GM19035 (cell line): ENCODE data around the gene ANKRD13B.

Experiments
- ATAC-seq: cut with Tn5 transposase; IDR thresholded peaks from one replicate; pipeline ENCODE4 v1.9.1; 2021; ENCODE audit not compliant: unreplicated experiment

Gene ANKRD13B

DNA sequence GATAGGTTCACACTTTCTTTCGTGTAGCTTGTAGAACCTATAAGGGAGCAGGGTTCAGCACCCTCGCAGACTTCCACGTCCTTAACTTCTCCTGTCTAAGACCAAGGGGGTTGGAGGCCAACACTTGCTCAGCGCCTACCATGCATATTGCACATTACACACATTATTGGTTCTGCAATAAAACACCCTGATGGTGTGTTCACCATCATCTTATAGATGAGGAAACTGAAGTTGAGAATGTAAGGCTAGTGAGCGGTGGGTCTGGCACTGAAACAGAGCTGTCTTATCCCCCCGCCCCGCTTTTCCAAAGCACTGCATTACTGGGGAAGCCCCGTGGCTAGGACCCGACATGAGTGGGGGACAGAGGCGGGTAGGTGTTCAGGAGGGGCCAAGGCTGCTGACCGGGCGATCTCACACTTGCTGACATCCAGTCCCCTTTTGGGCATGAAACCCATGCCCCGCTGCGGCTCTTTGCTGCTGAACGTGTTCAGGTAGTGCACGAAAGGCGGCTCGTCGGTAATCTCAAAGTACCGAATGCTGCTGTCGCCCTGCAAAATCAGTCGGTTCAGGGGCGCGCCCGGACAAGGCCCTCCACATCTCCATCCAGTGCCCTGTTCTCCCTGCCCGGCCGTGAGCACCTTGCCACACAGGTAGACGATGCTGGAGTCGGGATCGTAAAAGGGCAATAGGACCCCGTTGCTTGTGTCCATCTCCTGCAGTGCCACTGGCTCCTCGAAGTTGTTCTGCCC is 23.5 kb downstream of the ANKRD13B start:
- ATAC-seq, result no peak

DNA sequence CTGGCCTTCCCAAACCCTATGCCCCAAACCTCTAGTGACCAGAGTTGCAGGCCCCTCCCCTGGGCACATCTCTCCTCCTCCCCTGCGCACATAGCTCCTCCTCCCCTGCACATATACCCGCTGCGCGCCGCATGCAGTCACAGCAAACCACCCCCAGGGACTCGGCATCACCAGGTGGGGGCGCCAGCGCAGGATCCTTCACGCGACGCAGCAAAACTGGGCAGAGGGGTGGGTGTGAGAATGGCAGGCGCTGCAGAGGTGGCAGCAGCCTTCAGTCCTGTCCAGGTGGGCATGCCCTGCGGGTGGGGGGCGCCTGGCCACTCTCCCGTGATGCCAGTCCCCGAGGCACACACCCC is 24.2 kb downstream of the ANKRD13B start:
- no peak for ATAC-seq

DNA sequence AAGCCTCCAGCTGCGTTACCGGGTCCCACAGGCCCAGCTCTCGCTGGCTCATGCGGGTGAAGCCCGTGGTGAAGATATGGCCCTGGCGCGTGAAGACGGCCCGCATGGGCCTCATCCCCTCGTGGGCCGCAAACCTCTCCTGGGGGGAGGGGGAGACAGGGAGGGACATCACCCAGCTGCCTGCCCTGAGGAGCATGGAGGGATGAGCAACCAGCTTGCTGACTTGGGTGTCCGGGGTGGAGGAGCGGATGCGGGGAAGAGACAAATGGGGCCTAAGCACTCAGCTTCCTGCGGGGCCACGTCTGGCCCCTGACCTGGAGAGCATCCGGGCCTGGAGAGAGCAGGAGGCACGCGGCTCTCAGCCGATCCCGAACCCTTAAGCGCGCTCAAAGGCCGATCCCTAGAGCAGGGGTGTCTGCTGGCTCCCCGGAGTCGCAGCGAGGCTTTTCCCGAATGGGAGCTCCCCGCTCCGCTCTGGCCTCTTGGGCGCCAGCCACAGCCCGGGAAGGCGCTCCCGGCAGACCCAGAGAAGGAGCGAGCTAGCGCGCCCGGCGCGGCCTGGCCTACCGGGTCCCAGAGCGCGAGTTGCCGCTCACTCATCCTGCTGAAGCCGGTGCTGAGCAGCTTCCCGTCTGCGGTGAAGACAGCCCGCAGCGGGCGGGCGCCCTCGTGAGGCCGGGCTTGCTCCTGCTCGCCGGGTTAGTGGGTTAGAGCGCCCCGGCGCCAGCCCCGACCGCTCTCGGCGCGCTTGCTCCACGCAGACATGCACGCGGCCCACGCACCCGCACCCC is 24.7 kb downstream of the ANKRD13B start:
- no peak for ATAC-seq

DNA sequence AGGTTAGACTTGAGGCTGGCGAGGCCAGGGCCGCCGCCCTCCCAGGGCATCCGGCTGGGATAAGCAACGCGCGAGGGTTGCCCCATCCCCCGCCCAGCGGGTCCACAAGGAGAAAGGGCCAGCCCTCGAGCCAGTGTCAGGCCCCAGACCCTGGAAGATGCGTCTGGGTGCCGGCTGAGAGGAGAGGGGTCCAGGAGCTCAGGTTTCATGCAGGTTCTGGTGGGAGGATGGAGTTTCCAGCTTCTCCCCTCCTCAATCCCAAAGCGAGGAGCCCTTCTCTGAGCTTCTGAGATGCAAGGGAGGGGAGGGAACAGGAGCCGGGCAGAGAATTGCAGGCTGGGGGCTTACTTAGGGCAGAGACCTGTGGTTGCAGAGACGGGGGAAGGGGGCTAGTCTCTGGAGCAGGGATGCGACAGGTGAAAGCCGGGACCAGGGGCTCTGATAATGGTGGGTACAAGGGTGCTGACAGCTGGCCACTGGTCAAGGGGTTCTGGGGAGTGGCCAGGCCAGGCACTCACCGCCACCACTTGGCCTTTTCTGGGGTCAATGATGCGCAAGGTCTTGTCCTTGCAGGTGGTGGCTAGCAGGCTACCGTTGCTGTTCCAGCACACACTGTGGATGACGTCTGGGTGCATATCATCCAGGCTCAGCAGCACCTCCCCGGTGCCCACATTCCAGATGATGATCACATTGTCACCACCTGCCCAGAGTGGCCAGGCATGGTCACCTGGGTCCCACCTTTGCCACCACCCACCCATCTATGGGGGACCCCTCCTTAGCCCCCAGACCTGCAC is 25.5 kb downstream of the ANKRD13B start:
- no peak for ATAC-seq

DNA sequence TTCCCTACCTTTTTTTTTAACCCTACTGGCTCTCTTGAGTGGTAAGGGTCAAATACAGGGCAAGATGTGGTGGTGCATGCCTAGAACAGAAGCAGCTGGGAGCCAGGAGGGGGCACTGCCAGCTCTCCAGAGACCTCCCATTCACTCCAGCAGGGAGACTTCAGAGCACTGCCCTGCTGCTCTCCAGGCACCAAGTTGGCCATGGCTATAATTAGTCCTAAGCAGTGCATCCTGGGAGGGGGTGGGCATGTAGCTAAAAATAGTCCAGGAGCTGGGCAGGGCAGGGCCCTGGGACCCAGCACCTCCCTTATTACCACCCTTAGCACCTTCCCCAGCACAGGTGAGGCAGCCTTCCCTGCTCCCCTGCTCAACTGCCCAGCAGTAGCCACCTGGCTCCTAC is 26.3 kb downstream of the ANKRD13B start:
- no peak for ATAC-seq

DNA sequence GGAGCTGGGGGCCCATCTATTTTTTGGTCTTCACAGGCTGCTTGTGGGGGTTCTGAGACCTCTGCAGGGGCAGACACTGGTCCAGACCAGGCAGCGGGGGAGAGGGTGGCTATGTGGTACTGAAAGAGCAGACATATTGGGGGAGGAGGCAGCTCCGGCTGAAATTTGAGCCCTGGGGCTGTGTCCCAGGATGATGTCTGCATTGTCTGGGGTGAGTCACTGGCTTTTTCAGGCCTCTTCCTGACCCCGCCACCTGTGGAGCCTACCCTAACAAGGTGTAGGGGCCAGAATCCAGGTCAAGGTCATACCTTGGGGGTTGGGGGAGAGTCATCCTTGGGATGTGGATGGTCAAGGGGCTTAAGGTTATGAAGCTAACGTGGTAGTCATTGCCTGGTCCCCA is 27.3 kb downstream of the ANKRD13B start:
- no peak for ATAC-seq

DNA sequence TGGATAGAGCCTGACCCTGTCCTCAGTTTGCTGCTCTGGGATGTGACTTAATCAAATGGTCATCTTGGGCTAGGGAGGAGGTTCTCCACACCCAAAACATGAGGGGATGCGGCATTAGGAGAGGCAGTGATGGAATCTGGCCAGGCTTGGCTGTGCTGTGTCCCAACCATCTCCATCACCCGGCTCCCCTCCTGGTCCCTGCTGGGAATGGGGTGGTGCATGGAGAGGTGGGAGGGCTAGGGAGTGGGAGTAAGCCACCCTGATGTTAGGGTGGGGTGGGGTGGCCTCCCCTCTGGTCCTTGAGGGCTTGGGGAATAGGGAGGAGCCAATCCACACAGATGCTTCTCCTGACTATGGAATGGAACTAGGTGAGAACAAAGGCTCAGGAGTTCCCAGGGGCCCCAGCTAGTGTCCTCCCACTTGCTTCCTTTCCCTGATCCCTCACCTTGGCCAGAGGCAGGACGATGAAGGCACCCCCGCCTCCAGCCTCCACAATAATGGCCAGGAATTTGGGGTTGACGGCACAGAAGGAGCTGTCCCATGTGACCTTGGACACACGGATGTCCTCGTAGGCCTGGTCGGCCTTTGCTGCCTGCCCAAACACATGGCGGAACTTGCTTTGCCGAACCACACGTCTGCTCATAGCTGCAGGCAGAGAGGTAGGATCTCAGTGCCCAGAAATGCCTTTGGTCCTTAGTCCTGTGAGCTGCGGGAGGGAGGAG is 28.0 kb downstream of the ANKRD13B start:
- no peak for ATAC-seq

DNA sequence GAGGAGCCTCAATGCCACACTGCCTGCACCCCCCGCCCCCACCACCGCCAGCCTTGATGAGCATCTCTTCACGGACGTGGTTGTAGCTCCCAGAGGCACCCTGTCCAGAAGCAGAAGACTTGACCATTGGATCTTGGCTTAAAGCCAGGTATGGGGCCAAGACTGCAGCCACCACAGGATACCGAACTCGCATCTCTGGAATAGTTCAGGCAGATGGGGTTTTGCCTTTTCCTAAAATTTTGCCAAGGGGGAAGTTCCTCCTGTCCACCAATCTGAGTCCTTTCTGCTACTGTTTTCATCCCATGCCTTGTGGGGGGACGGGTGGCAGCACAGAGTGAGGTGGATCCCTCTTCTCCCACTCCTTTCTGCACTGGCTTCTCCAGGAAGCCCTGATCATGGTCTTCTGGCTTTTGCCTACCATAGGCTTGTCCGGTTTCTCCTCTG is 28.8 kb downstream of the ANKRD13B start:
- no peak for ATAC-seq

DNA sequence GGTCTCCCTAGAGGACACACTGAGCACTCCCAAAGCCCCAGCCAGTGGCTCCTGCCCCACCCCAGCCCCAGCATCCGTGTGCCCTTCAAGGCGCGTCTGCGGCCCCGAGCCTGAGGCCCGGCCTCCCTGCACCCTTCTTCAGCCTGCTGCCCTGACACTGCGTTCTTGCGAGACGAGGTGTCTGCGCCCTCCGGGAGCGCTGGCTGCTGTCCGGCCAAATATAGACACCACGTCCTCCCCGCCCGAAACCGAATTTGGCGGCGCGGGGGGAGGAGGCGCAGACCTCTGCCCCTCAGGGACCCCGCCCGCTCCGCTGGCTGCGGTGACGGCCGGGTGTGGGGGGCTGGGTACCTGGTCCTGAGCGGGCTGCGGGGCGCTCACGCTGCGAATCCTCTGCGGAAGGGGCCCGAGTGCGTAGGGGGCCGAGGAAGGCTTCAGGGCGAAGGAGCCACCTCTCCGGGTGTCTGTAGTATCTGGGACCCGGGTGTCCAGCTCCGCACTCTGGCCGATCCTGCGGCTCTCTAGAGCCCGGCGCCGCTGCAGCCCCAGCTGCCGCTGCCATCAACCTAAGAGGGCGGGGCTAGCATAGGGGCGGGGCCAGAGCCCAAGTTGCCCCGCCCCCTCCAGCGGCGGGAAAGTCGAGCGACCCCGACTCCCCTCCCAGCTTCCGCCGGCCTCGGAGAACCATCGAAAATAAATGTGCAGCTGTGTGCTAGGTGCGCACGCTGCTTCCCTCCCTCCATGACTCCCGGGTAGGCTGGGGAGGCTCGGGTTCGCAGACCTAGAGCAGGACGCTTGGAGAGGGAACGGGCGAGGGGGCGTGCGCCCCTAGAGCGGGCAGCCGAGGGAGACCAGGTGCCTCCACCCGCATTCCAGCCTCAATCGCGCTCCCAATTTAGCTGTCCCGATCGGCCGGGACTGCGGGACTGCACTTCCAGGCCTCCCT is 29.7 kb downstream of the ANKRD13B start, which contains the start of gene CORO6:
CORO6 (minus strand) TSS at position 576 of the 946 bp plus-strand sequence. CDS start 1,491 bp downstream, outside the sequence.
- no peak for ATAC-seq

DNA sequence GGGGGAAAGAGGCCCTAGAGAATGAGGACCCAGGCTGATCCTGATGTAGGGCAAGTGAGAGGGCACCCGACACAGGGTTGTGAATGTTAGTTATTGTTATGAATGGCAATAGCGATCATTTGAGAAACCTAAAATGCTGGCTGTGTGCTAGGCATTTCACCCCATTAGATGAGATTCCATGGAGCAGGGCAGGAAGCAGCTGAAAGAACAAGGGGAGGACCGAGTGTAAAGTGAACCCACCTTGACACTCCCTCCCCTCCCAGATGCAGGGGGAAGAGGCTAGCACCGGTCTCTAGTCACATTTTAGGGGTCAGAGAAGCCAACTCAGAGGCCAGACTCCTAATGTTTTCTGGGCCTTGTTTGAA is 30.3 kb downstream of the ANKRD13B start:
- no peak for ATAC-seq

DNA sequence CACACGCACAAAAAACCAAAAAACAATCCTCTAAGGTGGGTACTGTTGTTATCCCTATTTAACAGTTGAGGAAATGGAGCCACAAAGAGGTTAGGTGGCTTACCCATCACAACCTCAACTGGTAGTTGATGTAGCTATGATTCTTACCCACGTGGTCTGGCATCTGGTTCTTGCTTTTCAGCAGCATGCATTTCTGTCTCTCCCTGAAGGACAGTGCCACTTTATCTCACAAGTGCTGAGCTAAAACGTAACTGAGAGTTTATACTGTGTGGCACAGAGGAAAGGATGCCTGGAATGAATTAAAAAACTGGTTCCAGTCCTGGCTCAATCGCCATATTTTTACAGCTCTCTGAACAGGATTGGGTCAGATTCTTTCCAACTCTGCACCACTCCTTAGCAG is 31.7 kb downstream of the ANKRD13B start:
- ATAC-seq, result no peak

DNA sequence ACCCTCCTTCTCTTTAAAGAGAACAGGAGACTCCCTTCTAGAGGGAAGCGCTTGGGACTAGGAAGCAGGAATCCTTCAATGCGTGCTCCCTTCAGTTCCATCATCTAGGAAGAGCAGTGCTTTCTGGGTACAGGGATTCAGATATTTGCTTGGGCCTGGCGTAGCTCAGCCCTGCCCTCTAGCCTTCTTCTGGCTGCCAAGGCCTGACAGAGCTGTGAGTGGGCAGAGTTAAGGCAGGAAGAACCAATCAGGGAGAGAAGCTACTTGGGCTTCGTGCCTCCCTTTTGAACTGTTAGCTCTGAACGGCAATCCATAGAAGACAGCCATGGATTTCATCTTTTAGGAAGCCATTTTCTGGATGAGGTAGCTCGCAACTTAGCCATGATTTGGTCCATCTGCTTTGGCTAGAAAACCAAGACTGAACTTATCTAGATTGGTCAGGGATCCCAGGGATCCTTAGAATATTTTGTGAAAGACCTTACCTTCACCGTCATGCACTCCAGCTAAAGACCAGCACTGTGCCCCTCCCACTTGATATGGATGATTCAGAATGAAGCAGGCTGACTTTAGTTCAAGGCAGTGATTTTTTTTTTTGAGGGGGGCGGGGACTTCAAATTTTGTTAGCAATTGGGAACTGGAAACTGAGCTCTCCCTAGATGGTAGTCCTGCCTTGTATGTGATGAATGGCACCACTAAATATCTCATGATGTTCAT is 32.3 kb downstream of the ANKRD13B start:
- no peak for ATAC-seq

DNA sequence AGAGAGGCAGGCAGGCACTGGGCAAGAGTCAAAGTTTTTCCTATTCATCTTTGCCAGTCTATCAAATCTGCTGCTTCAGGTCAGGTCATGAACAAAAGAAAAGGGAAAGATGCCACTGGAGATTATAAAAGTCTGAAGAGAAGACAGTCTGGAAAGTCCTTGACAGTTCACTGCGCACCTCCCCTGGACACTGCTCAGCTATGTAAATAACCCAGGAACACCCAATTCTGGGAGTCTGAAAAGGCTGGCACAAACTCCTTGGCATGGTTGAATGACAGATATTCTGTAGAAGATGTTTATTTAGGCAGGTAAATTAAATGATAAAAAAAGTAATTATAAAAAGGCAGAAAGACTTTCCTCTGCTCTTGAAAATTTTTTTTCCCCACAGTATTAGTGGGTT is 35.0 kb downstream of the ANKRD13B start:
- ATAC-seq, result no peak

DNA sequence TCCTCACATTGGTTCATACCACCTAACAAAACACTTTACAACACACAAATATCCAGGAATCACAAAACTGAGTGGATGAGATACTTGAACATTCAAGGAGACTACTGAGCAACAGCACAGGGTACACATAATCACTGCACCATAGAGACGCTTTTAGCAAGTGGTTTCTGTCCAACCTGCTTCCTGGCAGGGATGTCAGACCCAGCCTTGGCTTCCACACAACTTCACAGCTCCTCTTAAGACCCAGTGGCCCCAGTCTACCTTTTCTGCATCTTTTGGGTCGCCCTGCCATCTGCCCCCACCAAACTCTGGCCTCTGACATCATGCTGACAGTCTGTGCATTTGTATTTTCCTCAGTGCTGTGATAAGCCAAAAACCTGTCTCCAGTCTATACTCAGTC is 35.7 kb downstream of the ANKRD13B start:
- no peak for ATAC-seq

DNA sequence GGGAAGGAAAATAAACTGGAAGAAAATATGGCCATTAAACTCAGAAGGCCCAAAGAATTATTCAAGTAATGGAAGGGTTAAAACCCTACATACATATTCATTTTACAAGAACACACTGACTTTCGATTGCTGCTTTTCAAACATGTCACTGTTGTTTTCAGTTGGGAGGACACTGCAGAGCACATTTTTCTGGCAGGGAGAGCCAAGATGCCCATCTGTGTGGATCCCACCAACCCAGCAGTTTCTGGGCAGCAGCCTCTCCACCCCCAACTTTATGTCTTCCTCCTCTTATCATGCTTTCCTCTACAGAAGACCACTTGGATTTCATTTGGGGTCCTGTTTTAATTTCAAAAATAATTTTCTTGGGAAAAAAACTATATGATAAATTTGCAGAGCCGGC is 36.9 kb downstream of the ANKRD13B start:
- ATAC-seq, result no peak

DNA sequence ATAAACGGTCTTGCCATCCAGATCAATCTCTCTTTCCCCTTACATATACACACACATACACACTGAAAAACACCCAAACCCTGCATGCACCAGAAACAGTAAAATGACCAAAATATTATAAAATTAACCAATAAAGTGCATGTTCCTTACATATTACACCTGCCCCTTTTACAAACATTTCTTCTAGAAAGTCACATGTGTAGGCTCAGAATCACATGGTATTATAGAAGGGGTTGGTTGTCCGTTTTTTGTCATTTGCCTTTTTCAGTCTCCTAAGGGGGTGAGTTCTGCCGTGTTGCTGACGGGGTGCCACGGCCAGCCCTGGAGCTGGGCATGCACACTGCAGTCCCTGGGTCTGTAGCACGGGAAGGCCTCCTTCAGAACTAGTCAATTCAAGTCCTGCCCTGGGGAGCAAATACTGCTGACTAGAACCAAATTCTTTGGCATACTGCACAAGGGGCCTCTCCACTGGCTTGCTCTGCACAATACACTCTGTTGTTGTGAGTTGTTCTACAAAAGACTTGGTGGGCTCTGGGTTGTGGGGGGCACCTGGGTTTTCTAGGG is 37.8 kb downstream of the ANKRD13B start:
- no peak for ATAC-seq

DNA sequence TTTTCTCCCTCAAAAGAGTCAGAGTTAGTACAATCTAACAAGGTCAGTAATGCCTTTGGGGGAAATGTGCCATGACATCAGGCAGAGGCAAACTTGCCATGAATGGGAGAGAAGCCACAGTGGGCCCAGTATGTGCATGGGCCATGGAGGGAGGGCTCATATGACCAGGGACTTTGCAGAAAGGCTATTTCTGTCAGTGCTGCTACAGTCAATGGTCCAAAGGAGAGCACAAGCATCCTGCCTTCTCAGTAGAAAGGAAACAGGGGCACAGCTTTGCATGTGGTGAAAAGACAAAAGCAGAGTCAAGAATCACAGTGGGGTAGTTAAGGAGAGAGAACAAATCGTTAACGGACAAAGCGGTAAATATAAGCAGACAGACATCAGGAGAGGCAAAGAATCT is 41.0 kb downstream of the ANKRD13B start:
- no peak for ATAC-seq

DNA sequence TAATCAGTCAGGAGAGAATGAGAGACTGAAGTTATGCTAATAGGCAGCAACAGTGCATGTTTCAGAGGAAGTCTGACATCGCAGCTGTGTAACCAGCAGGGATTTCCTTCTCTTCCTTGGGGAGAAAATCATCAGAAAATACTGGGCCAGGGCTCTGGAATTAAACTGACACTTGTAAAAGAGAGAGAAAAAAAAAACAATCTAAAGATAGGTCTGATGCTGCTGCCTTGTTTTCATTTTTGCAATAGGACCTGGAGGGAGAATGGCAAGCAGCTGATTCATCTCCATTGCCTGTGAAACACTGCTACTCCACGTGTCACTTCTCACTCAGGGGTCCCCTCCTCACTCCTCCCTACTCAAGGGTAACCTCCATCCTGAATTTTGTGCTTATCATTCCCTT is 47.5 kb downstream of the ANKRD13B start:
- ATAC-seq, result no peak
